Measurements from ENCODE around the gene XPO6. TPM values are rescaled to one million over a fixed set of nuclear protein-coding genes. Genes with fewer than 3 reads are reported as not detected.

XPO6 gene
- total RNA-seq, 1 donor from 2014 or later: 232 TPM

DNA sequence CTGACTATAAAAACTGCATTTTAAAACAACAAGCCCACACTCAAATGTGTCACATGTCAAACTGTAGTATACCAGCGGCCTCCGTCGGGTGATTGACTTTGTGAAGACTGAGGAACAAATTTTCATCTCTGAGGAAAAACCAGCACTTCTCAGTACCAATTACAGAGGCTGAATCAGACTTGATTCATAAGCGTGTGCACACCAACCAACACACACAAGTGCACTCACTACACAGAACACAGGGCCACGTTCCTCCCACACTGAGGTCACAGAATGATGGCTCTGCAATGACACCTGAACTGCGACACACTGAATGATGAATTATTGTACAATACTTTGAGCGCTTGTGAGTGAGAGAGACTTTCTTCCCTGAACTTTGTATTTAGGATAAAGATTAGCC, 29.6 kb downstream of the XPO6 start:
- Mint-ChIP-seq H3K9me3 (ENCODE audit: unreplicated experiment) (no peaks in the 10 kb centered on the region), H3K4me1 (ENCODE audit: low read depth, unreplicated experiment) (peaks cover 20% of the 10 kb centered on the region), H3K36me3 (ENCODE audit: unreplicated experiment) (peaks cover 9% of the 10 kb centered on the region), H3K27me3 (ENCODE audit: unreplicated experiment) (no peaks in the 10 kb centered on the region), H3K27ac (ENCODE audit: unreplicated experiment) (no peak overlapping the region), H3K4me3 (ENCODE audit: unreplicated experiment) (no peak overlapping the region)
- TF ChIP-seq CTCF (IDR thresholded peaks at IDR 0.05; ENCODE audit: partially characterized antibody, unreplicated experiment): no peak
- DNase-seq: no peak

DNA sequence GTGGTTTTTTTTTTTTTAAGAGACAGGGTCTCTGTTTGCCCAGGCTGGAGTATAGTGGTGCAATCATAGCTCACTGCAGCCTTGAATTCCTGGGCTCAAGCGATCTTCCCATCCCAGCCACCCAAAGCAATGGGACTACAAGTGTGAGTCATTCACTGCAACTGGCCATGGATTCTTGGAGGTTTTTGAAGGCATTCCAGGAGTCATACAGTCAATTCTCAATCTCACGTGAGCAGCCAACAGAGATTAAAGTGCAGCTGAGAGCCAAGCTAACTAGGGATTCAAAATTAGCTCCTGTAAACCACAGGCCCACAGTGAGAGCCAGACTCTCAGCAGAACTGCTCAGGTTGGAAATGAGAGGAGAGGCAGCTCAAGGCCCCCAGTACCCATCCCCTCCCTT, 30.2 kb downstream of the XPO6 start:
- no peak for DNase-seq
- Mint-ChIP-seq H3K4me1 (ENCODE audit: low read depth, unreplicated experiment) (peaks cover 20% of the 10 kb centered on the region), H3K27ac (ENCODE audit: unreplicated experiment) (no peak overlapping the region), H3K36me3 (ENCODE audit: unreplicated experiment) (peaks cover 9% of the 10 kb centered on the region), H3K9me3 (ENCODE audit: unreplicated experiment) (no peaks in the 10 kb centered on the region), H3K27me3 (ENCODE audit: unreplicated experiment) (no peaks in the 10 kb centered on the region), H3K4me3 (ENCODE audit: unreplicated experiment) (no peak overlapping the region)
- TF ChIP-seq CTCF (IDR thresholded peaks at IDR 0.05; ENCODE audit: partially characterized antibody, unreplicated experiment): no peak

DNA sequence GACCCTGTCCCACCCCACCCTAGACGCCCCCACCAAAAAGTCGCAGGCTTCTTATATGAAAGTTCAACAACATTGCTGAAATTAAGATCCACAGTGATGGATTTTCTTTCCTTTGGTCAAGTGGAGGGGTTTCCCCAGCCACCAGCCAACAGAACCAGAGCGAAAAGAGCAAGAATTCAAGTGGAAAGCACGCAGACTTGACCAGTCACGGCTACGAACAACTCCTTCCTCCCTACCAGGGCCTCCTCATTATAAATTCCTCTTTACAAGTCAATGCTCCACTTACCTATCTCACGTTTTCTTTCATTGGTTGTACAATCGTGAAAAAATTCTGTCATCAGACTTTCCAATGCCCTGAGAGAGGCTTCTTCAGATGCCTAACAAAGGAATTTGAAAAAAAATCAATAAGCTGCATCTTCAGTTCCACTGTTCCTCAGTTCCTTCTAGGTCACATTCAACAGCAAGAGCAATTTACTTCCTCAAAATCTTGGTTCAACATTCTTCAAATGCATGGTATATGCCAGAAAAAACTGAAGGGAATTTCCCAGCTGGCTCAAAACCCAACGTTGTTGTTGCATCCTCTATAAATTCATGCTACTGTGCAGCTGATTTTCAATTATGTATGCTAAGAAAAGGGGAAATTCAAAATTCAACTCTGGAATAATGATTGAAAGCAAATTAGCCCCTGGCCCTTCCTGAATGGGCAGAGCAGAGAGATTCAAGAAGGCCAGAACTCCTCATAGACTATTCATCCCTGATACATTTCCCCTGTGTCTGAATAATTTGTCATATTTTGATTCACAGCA, 30.9 kb downstream of the XPO6 start:
- Mint-ChIP-seq H3K4me1 (ENCODE audit: low read depth, unreplicated experiment) (peaks cover 20% of the 10 kb centered on the region), H3K27ac (ENCODE audit: unreplicated experiment) (no peak overlapping the region), H3K9me3 (ENCODE audit: unreplicated experiment) (peaks cover 2% of the 10 kb centered on the region), H3K4me3 (ENCODE audit: unreplicated experiment) (no peak overlapping the region), H3K27me3 (ENCODE audit: unreplicated experiment) (no peaks in the 10 kb centered on the region), H3K36me3 (ENCODE audit: unreplicated experiment) (peaks cover 9% of the 10 kb centered on the region)
- no peak for DNase-seq
- TF ChIP-seq CTCF (IDR thresholded peaks at IDR 0.05; ENCODE audit: partially characterized antibody, unreplicated experiment): no peak

- Mint-ChIP-seq H3K4me1 (ENCODE audit: low read depth, unreplicated experiment) (peaks cover 20% of the 10 kb centered on the region), H3K9me3 (ENCODE audit: unreplicated experiment) (peaks cover 5% of the 10 kb centered on the region), H3K27me3 (ENCODE audit: unreplicated experiment) (peaks cover 1% of the 10 kb centered on the region), H3K4me3 (ENCODE audit: unreplicated experiment) (no peak overlapping the region), H3K27ac (ENCODE audit: unreplicated experiment) (no peak overlapping the region), H3K36me3 (ENCODE audit: unreplicated experiment) (peaks cover 11% of the 10 kb centered on the region)
- no peak for DNase-seq
- TF ChIP-seq CTCF (IDR thresholded peaks at IDR 0.05; ENCODE audit: partially characterized antibody, unreplicated experiment): no peak
These were observed 32.4 kb downstream of the XPO6 start for GRCh38 chr16:28179354-28179753.

DNA sequence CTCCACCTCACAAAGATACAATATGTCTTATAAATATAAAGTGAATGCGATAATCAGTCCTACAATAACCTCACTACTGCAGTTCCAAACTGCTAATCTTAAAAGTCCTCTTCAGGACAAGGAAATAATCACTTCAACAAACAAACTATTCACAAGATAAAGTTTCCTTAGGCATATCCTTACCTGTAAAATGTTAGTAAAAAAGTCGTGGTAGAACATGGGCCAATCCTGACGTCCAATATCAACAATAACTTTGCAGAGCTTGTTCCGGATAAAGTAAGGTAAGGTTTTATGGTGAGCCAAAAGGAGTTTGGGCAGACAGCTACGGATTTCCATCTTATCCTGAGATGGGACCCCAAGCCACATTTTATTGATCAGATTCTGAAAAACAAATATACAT, 36.0 kb downstream of the XPO6 start:
- peaks cover 7% of the 10 kb centered on the region for H3K36me3 Mint-ChIP-seq (ENCODE audit: unreplicated experiment)
- DNase-seq: no peak
- H3K4me3 Mint-ChIP-seq (ENCODE audit: unreplicated experiment): no peak overlapping the region
- no peak for TF ChIP-seq CTCF (IDR thresholded peaks at IDR 0.05; ENCODE audit: partially characterized antibody, unreplicated experiment)
- H3K4me1 Mint-ChIP-seq (ENCODE audit: low read depth, unreplicated experiment): peaks cover under 1% of the 10 kb centered on the region
- no peak overlapping the region for H3K27ac Mint-ChIP-seq (ENCODE audit: unreplicated experiment)
- peaks cover 1% of the 10 kb centered on the region for H3K27me3 Mint-ChIP-seq (ENCODE audit: unreplicated experiment)
- peaks cover 5% of the 10 kb centered on the region for H3K9me3 Mint-ChIP-seq (ENCODE audit: unreplicated experiment)
